ENCODE data around the gene VCL.

VCL gene

DNA sequence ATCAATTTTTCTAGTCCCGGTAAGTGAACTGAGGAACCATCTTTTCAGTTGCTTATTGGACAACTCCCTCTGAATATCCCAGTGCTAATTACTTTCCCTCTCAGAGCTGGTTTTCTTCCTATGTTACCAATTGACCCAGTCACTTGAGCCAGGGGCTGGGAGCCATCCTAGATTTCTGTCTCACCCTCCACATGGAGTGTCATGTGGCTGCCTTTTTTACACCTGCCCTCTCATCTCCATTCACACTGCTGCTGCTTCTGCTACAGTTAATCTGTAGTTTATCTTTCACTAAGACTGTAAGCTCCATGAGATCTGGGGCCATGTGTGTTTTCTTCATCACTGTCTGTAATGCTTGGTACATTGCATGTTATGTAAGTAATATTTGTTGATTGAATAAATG, 35.8 kb downstream of the VCL start:
- TF ChIP-seq, protein P1, sequence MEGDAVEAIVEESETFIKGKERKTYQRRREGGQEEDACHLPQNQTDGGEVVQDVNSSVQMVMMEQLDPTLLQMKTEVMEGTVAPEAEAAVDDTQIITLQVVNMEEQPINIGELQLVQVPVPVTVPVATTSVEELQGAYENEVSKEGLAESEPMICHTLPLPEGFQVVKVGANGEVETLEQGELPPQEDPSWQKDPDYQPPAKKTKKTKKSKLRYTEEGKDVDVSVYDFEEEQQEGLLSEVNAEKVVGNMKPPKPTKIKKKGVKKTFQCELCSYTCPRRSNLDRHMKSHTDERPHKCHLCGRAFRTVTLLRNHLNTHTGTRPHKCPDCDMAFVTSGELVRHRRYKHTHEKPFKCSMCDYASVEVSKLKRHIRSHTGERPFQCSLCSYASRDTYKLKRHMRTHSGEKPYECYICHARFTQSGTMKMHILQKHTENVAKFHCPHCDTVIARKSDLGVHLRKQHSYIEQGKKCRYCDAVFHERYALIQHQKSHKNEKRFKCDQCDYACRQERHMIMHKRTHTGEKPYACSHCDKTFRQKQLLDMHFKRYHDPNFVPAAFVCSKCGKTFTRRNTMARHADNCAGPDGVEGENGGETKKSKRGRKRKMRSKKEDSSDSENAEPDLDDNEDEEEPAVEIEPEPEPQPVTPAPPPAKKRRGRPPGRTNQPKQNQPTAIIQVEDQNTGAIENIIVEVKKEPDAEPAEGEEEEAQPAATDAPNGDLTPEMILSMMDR (conservative IDR thresholded peaks at IDR 0.05; ENCODE audit: low read depth, low read length), result no peak
- H3K4me3 ChIP-seq (ENCODE audit: low read length), result no peak overlapping the region
- no peak for DNase-seq (ENCODE audit: low read depth)

DNA sequence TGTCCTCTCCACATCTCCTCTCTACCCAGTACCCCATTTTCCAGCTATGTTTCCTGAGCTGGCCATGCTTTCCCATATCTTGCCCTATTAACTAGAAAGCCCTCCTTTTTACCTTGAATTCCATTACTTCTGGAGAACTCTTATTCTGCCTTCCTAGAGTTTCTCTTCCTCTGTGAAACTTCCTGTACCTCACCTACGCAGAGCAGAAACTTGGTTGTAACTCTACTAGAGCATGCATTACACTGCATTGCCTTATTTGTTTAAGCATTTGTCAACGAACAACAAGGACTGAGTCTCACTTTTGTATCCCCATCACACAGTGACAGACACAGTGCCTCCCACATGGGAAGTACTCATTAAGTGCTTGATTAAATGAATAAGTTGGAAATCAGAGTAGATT, 36.4 kb downstream of the VCL start:
- H3K4me3 ChIP-seq (ENCODE audit: low read length), result no peak overlapping the region
- TF ChIP-seq, protein P1 (conservative IDR thresholded peaks at IDR 0.05; ENCODE audit: low read depth, low read length), result no peak
- no peak for DNase-seq (ENCODE audit: low read depth)

DNA sequence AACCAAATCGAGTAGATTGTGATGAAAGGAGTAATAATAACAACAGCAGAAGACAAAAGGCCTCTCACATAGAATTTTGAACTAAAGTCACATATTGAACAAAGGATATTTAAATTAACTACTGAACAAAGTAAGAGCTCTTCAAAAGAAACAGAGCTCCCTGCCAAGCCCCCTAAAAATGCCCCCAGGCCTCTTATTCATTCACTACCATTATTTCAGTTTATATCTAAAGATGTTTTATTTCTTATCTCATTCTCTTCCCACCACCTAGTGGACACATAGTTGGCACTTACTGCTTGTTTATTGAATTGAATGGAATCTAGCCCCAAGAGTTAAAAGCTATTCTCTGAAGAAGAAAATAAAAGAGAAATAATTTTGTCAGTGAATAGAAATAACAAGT, 37.4 kb downstream of the VCL start:
- H3K4me3 ChIP-seq (ENCODE audit: low read length), result no peak overlapping the region
- TF ChIP-seq, protein P1 (conservative IDR thresholded peaks at IDR 0.05; ENCODE audit: low read depth, low read length), result peak; percentile 45
- DNase-seq (ENCODE audit: low read depth), result no peak

DNA sequence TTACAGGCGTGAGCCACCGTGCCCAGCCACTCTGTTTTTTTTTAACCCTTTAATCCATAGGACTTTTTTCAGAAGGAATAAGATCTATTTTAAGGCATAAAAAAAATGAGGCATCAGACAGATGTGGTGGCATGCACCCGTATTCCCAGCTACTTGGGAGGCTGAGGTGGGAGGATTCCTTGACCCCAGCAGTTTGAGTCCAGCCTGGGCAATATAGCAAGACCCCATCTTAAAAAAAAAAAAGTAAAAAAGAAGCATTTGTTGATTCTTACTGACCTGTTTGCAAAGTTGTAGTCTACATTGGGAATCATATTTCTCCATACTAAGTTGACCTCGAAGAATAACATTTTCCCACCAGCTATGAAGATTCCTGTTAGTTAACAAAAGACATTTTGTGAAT, 38.6 kb downstream of the VCL start:
- H3K4me3 ChIP-seq (ENCODE audit: low read length), result no peak overlapping the region
- no peak for DNase-seq (ENCODE audit: low read depth)
- TF ChIP-seq, protein P1 (conservative IDR thresholded peaks at IDR 0.05; ENCODE audit: low read depth, low read length), result no peak

DNA sequence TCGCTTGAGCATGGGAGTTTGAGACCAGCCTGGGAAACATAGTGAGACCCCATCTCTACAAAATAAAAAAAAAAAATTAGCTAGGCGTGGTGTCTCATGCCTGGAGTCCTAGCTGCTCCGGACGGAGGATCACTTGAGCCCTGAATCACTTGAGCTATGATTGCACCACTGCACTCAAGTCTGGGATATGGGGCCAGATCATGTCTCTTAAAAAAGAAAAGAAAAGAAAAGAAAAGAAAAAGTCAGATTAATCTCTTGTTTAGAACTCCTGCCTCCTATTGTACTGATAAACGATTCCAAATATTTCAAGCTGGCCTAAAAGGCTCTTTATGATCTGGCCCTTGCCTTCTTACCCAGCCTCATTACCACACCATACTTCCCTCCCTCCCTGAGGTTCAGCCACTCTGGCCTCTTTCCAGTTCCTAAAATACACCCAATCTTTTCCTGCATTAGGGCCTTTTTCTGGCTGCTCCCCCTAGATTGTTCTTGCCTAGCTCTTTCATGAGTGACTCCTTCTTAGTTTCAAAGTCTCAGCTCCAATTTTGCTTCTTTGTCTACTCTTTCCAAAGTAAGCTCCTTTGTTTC, 41.7 kb downstream of the VCL start:
- no peak overlapping the region for H3K4me3 ChIP-seq (ENCODE audit: low read length)
- TF ChIP-seq, protein P1 (conservative IDR thresholded peaks at IDR 0.05; ENCODE audit: low read depth, low read length), result no peak

DNA sequence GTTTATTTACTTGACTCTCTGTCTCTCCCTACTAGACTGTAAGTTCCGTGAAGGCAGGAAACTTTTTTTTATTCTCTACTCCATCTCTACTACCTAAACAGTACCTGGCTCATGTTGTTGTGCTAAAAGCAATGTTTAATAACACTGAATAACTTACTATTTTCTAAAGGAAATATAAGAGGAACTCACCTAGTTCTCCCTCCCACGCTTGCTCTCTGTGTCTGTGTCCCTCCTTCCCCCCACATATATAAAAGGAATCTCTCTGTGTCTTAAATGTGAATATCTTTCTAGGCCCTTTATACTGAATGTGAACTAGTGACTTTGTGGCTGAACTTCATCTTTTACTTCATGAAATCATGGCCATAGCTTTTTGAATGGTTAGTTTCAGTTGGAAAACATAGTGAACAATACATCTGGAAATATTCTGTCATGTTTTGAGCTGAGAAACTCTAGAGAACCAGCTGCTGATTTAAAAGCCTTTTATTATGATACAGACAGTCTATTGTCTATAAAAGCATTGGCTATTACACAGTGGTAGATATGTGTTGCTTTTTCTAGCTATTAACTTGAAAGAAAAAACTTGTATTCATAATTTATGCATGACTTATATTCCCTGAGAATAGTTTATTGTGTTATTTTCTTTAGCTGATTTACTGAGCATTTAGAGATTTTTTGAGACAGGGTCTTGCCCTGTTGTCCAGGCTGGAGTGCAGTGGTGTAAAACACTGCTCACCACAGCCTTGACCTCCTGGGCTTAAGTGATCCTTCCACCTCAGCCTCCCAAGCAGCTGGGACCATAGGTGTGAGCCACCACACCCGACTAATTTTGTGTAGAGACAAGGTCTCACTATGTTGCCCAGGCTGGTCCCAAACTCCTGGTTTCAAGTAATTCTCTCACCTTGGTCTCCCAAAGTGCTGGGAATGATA, 42.5 kb downstream of the VCL start:
- H3K4me3 ChIP-seq (ENCODE audit: low read length), result no peak overlapping the region
- DNase-seq (ENCODE audit: low read depth), result no peak
- TF ChIP-seq, protein P1 (conservative IDR thresholded peaks at IDR 0.05; ENCODE audit: low read depth, low read length), result no peak

More for the DNA sequence above, 41.7 kb downstream of the VCL start:
- no peak for DNase-seq (ENCODE audit: low read depth)

DNA sequence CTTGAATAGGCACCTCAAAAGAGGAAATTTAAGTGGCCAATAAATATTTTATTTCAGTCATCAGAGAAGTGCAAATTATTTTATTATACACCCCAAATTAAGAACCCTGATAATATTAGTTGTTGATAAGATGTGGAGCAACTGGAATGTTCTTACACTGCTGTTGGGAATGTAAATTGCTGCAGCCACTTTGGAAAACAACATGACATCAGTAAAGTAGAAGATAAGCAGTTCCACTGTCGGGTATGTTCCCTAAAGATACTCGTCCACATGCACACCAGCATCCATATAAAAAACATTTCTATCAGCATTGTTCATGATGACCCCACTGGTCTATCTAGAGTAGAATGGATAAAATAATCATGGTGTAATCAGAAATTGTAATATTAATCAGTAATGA, 46.5 kb downstream of the VCL start:
- TF ChIP-seq, protein P1 (conservative IDR thresholded peaks at IDR 0.05; ENCODE audit: low read depth, low read length), result no peak
- H3K4me3 ChIP-seq (ENCODE audit: low read length), result no peak overlapping the region
- no peak for DNase-seq (ENCODE audit: low read depth)

Data from retinal pigment epithelial cell (primary cell).